Activated CD8-positive, alpha-beta memory T cell treated with anti-CD3 and anti-CD28 coated beads for 48 hours (primary cell): ENCODE results near the gene STYX.

Experiments used
- DNase-seq, 3 experiments: peaks; one replicate each; pipeline ENCODE4 v3.0.0-alpha.2; 2020; ENCODE audit warnings: low read depth in 2 of 3, low spot score in 2 of 3

Gene STYX

GRCh38 chr14:52729925-52730708 lies at the start of gene STYX:
STYX (plus strand) TSS chr14:52730166; CDS start chr14:52730475, 309 bp downstream.
- DNase-seq = peak; percentile 93 to 98 (median 97)

DNA sequence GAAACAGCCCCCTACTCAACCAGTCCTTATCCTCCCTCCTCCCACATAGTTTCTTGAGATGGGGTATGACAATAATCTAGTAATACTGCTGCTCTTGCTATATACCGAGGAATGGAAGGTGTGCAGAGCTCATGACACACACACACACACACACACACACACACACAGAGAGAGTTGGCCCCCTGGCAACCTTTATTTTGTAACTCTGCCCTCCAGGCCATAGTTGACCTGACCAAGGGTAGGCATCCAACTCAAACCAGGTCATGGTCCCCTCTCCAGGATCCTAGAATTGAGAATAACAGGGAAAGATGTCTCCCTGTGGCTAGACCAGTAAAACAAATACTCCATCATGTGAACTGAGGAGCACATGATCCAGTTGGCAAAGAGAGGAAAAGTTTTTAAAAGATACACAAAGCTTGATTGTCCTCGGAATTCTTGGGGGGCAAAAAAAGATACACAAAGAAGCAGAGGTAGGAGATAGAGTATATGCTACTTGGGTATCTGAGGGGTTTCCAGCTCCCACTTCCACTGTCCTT lies 45.9 kb upstream of the STYX start:
- no peak for DNase-seq

- no peak for DNase-seq
Measured at GRCh38 chr14:52686176-52686575, 43.8 kb upstream of the STYX start.

DNA sequence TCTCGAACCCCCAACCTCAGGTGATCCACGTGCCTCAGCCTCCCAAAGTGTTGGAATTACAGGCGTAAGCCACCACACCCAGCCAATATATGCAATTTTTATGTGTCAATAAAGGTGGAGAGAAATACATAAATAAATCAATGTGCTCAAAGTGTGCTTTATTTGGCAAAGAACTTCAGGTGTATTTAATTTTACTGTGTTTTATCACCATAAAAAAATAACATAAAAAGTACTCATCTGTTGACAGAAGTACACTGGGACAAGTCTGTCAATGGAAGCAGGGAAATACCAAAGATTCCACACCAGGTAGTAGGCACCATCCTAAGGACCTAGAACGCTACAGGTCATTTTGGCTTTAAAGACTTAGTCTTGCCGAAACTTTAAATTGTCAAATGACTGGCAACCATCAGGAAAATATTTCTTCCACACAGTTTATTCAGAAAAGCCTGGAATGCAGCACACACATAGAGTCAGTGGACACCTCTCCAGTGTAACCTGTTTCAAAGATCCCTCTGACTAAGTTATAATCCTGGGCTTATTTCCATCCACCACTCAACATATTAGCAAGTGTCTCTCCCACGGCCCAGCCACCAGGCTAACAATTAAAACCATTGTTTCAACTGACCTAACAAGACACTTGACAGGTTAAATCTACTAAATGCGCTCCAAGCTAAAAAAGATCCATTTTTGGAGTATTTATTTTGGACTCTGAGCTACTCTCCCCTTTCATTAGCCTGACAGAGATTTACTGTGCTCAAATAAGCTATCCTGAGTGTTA lies 38.8 kb upstream of the STYX start:
- no peak for DNase-seq

GRCh38 chr14:52692248-52692962 lies 37.6 kb upstream of the STYX start:
- no peak for DNase-seq

- DNase-seq = no peak
Measured at GRCh38 chr14:52693036-52693435, 36.9 kb upstream of the STYX start.

DNA sequence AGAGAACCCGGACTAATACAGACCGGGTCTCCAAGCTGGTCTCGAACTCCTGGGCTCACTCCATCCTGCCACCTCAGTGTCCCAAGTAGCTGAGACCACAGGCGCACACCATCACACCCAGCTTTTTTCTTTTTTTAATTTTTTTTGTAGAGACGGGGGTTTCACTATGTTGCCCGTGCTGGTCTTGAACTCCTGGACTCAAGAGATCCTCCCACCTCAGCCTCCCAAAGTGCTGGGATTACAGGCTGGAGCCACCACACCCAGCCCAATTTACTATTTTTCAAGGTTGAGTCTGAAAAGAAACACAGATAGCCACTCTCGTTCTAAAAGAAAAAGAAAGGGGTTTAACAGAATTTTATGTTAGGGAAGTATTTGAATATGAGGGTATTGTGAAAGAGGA lies 36.4 kb upstream of the STYX start:
- no peak for DNase-seq

DNA sequence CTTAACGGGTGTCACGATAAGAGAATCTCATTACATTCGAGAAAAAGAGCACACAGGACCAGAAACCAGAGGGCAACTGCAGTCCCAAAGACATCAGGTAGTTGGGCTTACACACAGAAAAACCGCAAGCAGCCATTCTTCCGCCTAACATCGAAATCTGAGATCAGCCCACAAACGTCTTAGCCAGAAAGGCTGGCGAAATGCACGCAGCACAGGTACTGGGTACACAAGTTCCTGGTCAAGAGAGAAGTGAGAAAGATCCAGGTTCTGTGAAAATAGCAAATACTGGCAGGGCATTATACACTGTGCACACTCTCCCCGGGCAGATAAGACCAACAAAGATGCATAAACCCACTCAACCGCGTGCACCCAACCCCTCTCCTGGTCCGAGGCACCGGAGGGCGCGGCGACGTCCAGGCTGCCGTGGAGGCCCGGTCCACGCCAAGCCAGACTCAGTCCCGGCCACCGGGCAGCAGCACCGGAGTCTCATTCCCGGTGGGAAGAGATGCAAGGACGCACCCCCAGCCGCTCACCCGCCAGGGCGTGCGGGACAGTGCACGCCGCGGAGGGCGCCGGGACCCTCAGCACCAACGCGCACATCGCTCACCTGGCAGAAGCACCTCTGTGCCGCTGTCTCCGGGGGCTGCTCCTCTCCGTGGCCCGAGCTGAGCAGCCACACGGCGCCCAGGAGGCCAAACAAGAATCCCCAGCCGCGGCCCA lies 35.0 kb upstream of the STYX start:
- peak in 2 of 3 experiments; percentile 20 to 21 for DNase-seq

DNA sequence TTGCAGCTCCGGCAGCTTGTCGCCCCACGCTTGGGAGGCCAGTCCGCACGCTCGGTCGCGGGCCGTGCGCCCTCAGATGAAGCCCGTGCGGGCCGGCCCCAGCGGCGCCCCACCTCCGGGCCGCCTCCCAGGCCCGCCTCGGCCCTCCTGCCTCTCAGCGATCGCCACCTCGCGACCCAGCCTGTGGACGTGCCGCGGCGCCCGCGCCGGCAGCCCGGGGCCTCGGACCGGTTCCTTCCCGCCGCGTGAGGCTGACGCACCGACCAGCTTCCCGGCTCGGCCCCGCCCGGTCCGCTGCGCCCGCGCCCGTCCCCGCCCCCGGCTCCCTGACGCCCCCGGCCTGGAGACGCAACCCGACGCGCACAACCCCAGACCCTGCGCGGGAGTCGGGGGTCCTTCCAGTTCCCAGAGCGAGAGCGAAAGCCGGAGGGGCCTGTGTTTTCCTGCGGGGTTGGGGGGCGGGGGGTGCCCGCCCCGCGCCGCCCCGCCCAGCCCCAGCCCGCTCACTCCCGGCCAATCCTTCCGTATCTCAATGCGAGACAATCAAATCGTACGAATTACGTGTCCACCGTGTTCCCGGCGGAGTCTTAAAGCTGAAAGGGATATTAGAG lies 34.4 kb upstream of the STYX start, which contains the start of gene ERO1A:
Gene ERO1A, minus strand, starts transcription at position 78 of the 611 bp plus-strand sequence. Its CDS starts 77 bp downstream, at position 1.
- DNase-seq = peak; percentile 25 to 64 (median 59)

GRCh38 chr14:52700701-52701172 lies 29.2 kb upstream of the STYX start:
- DNase-seq = no peak

DNA sequence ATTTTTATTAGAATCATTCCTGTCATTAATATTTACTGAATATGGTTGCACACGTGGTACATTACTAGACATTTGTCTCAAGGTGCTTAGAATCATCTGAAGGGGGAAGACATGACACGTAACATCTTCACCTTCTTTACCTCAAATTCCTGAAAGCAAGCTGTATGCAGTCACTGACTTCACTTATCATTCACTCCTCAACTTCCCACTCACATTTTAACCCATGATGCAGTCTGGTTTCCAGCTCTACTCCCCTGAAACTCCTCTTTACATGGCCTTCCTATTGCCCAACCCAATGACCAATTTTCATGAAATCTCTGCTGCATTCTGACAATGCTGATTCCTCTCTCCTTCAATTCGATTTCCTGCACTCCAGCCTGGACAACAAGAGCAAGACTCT lies 28.7 kb upstream of the STYX start:
- DNase-seq = no peak

GRCh38 chr14:52703225-52703624 lies 26.7 kb upstream of the STYX start:
- no peak for DNase-seq

GRCh38 chr14:52703664-52704063 lies 26.3 kb upstream of the STYX start:
- DNase-seq = no peak

DNA sequence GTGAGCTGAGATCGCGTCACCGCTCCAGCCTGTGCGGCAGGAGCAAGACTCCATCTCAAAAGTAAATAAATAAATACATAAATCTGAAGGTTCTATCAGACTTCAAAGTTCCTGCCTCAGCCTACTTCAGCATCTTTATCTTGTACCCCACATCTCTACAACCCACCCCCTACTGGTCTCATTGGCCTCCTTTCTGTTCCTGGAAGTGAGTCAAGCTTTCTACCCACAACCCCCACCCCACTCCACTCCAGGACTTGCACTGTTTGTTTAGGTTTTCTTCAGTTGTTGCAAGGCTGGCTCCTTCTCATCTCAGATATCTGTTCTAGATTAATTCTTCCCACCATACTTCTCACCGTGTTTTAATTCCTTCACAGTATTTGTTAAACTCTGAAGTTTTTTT lies 23.7 kb upstream of the STYX start:
- no peak for DNase-seq

DNA sequence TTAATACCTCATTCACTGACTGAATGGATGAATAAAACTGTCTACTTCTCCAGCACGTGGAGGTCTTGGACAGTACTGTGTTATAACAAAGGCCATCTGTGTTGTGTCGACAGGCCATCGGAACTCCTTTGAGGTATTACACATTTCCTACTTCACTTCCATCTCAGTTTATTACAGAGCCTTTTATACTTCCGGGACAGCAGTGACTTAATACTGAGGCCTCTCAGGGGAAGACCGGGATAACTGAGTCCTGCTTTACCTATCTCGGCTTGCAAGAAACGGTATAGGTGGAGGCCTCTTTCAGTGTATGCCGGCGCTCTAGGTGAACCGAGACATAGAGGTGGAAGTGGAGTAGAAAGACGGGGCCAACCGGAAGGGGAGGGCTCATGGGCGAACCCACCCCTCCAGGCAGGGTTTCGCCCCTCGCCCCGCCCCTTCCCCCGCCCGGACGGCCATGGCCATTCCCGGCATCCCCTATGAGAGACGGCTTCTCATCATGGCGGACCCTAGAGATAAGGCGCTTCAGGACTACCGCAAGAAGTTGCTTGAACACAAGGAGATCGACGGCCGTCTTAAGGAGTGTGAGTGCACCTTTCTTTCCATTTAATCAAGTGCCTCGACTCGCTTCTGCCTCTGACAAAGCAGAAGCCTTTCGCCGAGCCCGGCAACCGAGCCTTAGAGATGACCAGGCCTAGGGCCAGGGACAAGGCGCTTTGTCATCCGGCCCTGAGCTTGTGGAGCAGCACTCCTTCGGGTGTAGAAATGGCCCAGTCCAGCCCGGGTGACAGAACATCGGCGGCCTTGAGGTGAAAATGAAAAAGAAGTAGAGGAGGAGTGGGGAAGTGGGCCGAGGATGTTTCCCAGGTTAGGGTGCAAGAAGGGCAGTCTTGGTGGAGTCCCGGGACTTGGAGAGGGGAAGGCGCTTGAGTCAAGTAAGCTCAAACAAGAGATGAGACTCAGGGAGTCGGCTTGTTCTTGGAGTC lies 23.0 kb upstream of the STYX start, which contains the start of gene PSMC6:
Gene PSMC6, plus strand, starts transcription at position 477 of the 983 bp plus-strand sequence. Its CDS starts 20 bp downstream, at position 497.
- peak; percentile 84 to 88 (median 87) for DNase-seq

DNA sequence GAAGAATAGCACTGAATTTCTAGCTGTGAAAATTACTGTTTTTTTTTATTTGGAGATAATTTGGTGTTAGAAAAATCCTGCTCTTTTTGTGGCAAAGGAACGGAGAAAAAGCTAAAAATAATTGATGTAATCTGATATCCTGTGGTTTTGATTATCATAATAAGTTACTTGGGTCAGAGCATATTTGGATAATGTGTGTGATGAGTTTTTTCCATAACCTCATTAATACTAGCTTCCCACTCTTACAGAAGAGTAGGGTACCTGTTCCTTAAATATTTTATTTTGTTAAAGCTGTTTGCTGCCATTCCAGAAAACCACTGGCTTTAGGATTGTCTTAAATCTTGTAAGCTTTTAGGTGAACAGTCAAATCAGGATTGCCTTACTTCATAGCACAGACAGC lies 18.3 kb upstream of the STYX start:
- DNase-seq = no peak

DNA sequence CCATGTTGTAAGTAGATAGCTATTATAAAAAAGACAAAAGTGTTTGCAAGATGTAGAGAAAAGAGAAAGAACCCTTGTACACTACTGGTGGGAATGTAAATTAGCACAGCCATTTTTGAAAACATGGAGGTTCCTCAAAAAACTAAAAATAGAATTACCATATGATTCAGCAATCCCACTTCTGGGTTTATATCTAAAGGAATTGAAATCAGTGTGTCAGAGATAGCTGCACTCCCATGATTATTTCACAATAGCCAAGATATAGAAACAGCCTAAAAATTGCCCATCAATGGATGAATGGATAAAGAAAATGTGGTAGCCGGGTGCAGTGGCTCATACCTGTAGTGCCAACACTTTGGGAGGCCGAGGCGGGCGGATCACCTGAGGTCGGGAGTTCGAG lies 13.8 kb upstream of the STYX start:
- no peak for DNase-seq

GRCh38 chr14:52723514-52724359 lies 6.2 kb upstream of the STYX start:
- no peak for DNase-seq
